ENCODE measurements around the gene NFYA.

- TF ChIP-seq CTCF (IDR thresholded peaks at IDR 0.05), result no peak
- TF ChIP-seq EZH2 (IDR thresholded peaks at IDR 0.05; ENCODE audit: borderline replicate concordance, insufficient read depth, low read depth, low read length, poor library complexity, severe bottlenecking), result no peak
Measured at GRCh38 chr6:41098366-41098765, 25.6 kb downstream of the NFYA start.
